Dermis microvascular lymphatic vessel endothelial cell (primary cell): ENCODE data around the gene OVAAL. TPM values are rescaled to one million over a fixed set of nuclear protein-coding genes. Genes with fewer than 3 reads are reported as not detected.
"Not testable (repeated sequence)": the region's sequence is repeated elsewhere in the genome, so short reads cannot be mapped to it uniquely, and the experiment has no call there.

Source experiments
- DNase-seq, 2 donors: peaks; one replicate each; pipeline versions ENCODE4 v3.0.0 to v3.0.0-alpha.2; 2010; ENCODE audit warnings: low read depth in 2 of 2
- total RNA-seq: library from RNA; depleted of rRNA; stranded (reverse); fragments of >200 nt; gene quantifications from 2 replicates; pipeline ENCODE4 v1.2.1, GENCODE V29; 2014

OVAAL gene
- total RNA-seq, 1 donor from 2014 or later = not detected

DNA sequence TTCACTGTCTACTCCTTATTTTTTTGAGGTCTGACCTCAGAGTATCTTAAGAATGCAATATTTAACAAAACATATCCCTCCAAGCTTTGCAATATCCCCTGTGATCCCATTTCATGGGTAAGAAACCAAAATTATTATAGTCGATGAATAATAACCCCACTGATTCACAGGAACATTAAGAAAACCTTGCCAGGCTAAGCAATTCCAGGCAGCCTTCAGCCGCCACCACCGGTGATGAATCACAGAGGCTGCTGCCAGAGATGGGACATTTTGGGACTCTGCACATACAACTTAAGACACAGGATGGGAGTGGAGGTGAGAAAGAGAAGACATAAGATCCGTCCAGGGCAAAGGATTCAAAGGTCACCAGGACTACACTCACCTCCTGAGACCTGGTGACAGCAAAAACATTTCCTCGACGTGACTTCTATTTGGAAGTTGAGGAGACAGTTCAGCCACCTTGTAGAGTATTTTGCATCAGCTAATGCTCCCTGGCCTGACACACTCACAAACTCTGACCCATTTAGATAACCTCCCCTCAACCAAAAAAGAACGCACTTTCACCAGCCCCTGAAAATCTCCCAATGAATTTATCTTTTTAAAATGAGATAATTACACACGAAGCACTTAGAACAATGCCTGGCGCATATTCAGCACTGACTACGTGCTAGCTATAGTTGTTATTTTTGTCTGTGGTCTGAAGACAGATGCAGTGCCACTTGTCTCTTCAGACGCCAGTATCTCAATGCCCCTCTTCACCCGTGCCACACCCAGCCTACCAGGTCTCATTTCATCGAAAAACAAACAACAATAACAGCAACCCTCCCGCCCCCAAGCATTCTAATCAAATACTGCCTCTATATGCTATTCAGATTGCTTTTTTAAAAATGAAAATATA, 17.8 kb upstream of the OVAAL start:
- no peak for DNase-seq

GRCh38 chr1:180542113-180542837, 16.5 kb upstream of the OVAAL start:
- no peak for DNase-seq

- DNase-seq = no peak
Observed at GRCh38 chr1:180542838-180543145, 16.0 kb upstream of the OVAAL start.

- no peak for DNase-seq
Observed at GRCh38 chr1:180544050-180544449, 14.7 kb upstream of the OVAAL start.

DNA sequence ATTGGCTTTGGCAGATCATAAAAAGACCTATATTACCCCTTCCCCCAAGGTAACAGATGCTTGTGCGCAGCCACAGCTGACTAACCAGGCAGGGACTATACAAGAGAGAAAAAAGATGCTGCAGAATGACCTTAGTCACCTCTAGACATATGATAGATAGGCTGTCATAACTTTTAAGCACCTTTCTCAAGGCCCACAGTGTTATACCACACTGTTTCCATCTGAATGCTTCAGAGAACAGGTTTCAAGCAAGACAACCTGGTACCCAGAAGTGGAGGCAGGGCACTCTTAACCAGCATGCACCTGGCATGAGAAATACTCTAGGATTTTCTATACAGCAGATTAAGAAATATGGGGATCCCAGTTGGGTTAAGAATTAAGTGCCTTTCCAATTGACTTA, 12.8 kb upstream of the OVAAL start:
- no peak for DNase-seq

DNA sequence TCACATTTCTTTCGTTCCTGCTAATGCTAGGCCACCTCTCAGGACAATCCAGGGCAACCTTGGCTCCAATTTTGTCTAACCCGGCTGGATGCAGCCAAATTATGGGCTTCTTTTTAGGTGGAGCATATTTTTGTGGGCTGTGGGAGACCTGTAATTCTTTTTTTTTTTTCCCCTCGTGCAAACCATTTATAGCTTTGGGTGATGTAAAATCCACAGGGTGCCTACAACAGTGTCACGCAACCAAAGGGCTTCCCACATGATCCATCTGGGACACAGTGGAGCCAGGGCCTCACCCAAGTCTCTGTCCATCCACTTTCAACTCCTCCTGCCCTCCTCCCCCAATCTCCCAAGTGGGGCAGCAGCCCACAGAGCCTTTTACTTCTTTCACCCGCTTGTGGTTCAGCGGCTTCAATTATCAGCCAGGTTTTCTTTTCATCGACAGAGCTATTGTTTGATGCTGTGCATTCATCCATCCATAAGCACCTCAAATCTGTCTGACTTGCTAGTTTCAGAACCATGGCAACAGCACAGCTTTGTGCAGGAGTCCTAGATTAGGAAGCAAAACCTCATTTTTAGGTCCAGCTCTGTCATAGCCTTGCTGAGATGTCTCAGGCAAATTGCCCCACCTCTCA, 10.0 kb upstream of the OVAAL start:
- no peak for DNase-seq

DNA sequence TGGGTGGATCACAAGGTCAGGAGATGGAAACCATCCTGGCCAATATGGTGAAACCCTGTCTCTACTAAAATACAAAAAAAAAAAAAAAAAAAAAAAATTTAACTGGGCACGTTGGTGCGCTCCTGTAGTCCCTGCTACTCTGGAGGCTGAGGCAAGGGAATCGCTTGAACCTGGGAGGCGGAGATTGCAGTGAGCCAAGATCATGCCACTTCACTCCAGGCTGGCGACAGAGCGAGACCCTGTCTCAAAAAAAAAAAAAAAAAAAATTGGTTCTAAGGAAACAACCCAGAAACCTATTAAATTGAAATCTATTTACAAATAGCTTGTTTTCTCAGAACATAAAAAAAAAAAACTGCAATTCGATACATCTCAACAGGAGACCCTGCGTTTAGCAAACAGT, 9.0 kb upstream of the OVAAL start:
- not testable (repeated sequence) for DNase-seq

- DNase-seq = no peak
Observed at GRCh38 chr1:180550241-180550640, 8.5 kb upstream of the OVAAL start.

- no peak for DNase-seq
Observed at GRCh38 chr1:180551997-180552396, 6.8 kb upstream of the OVAAL start.

GRCh38 chr1:180553046-180553445, 5.7 kb upstream of the OVAAL start:
- not testable (repeated sequence) for DNase-seq

GRCh38 chr1:180555411-180555810, 3.4 kb upstream of the OVAAL start:
- no peak for DNase-seq

DNA sequence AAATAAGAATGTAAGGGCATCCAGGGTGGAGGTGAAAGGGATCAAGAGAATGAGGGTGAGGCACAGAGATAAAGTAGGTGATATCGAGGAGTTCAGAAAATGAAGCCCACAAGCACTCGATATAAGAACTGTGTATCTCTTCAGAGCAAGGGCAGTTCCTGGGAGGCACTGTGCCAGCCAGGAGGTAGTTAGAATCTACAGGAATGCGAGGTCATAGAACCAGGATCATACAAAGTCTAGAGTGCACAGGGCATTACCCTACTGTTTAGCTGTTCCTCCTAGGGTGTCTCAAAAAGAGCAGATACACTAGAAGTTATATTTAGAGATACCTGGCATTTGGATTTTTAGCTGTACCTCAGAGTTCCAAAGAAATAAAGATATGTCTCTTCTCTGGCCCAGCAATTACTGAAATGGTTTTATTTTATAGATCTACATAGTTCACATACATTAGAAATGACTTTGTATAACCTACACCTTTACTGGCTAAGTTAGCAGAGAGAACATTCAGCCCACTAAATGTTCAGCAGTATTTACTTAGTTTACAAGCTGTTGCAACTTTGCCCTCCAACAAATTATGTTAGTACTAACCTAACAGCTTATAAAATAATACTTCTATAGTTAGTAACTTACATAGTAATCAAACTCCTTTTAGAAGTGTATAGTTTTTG, 1.6 kb downstream of the OVAAL start:
- DNase-seq = no peak

GRCh38 chr1:180560868-180561600, 2.3 kb downstream of the OVAAL start:
- no peak for DNase-seq

DNA sequence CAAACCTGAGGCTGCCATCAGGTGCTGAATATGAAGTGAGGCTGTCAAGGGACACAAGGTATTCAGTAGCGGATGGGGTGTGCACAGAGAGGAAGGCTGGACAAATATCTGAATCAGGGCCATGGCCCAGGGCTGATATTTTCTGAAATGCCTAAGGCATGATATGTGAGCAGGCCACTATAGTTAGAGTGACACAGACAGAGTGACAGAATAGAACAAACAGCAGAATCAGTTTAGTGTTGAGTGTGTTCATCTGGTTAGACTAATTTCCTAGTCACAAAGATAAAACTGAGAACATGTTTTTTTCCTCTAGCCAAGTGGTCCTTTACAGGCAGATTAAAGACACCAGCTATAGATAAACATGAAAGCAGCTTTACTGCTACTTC, 3.9 kb downstream of the OVAAL start:
- no peak for DNase-seq

GRCh38 chr1:180563026-180563827, 4.5 kb downstream of the OVAAL start:
- peak in 1 of 2 donors; percentile 57 for DNase-seq

- DNase-seq = no peak
Observed at GRCh38 chr1:180565121-180565871, 6.5 kb downstream of the OVAAL start.

DNA sequence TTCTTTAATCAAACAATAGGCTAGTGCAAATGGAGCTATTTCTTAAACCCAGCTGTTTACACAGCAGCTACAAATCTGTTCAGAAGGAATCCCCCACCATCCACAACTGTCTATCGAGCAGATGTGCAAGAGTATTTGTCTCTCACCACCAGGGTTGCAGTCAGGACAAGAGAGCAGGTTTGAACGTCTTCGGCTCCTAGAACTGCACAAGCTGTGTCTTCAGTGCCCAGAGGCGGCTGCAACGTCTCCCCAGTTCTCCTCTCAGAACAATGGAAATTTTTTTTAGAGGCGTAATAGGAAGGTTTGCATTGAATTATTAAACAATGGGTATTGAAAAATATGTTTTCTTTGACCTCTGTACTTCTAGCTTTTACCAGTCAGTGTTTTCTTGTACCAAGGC, 7.3 kb downstream of the OVAAL start:
- peak in 1 of 2 donors; percentile 70 for DNase-seq

- DNase-seq = peak in 1 of 2 donors; percentile 60
Observed at GRCh38 chr1:180566495-180566894, 7.7 kb downstream of the OVAAL start.

DNA sequence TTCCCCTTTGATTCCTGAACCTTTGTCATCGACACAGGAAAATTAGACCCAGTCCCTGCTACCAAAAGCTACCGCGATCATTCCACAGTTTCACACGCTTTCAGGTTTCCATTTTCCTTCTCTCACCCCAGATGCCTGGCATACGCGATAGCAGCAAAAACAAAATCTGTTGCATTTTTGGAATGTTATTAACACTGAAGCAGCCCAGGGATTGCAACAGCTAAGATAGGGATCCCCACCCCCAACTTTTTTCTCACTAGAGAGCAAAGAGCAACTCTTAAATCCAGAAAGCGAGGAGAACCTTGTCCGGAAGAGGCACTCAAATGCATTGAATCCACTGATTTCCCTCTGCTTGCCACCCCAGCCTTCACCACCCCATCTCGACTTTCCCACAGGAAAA, 8.9 kb downstream of the OVAAL start:
- DNase-seq = no peak

- no peak for DNase-seq
Observed at GRCh38 chr1:180568184-180568583, 9.4 kb downstream of the OVAAL start.
